H9 (cell line): ENCODE measurements around the gene BCAR3. TPM values are rescaled to one million over a fixed set of nuclear protein-coding genes. Genes with fewer than 3 reads are reported as not detected.

ENCODE experiments used
- DNase-seq: peaks from one replicate; pipeline ENCODE4 v3.0.0-alpha.2; 2017
- H2AFZ ChIP-seq: one replicate; pipeline ENCODE4 v1.6.1; 2013; ENCODE audit warnings: mild to moderate bottlenecking, low read length, control low read depth, moderate library complexity
- H2AK5ac ChIP-seq: 2 replicates; pipeline ENCODE4 v1.6.1; 2013; ENCODE audit warnings: low read length, control low read depth, mixed read lengths; ENCODE audit not compliant: insufficient read length
- H2BK120ac ChIP-seq: one replicate; pipeline ENCODE4 v1.6.1; 2013; ENCODE audit warnings: low read depth, mild to moderate bottlenecking, low read length, control low read depth, inconsistent platforms; ENCODE audit not compliant: poor library complexity, severe bottlenecking
- H2BK12ac ChIP-seq: 2 replicates; pipeline ENCODE4 v1.6.1; 2013; ENCODE audit warnings: low read length, control low read depth, mixed read lengths, low read depth; ENCODE audit not compliant: insufficient read length
- H2BK15ac ChIP-seq: 2 replicates; pipeline ENCODE4 v1.6.1; 2013; ENCODE audit warnings: low read depth, low read length, control low read depth
- H2BK20ac ChIP-seq: one replicate; pipeline ENCODE4 v1.6.1; 2013; ENCODE audit warnings: low read depth, mild to moderate bottlenecking, low read length, control low read depth, inconsistent platforms; ENCODE audit not compliant: poor library complexity, severe bottlenecking
- H2BK5ac ChIP-seq: 2 replicates; pipeline ENCODE4 v1.6.1; 2013; ENCODE audit warnings: low read length, control low read depth, mixed read lengths; ENCODE audit not compliant: insufficient read length
- H3K14ac ChIP-seq: 2 replicates; pipeline ENCODE4 v1.6.1; 2013; ENCODE audit warnings: low read length, control low read depth; ENCODE audit not compliant: insufficient read depth
- H3K18ac ChIP-seq: 2 replicates; pipeline ENCODE4 v1.6.1; 2013; ENCODE audit warnings: low read depth, mild to moderate bottlenecking, mixed read lengths, low read length, control low read depth; ENCODE audit not compliant: insufficient read length
- H3K23ac ChIP-seq: 2 replicates; pipeline ENCODE4 v1.6.1; 2013; ENCODE audit warnings: low read length, control low read depth, mixed read lengths, low read depth; ENCODE audit not compliant: insufficient read length
- H3K23me2 ChIP-seq: 2 replicates; pipeline ENCODE4 v1.6.1; 2013; ENCODE audit warnings: low read depth, mild to moderate bottlenecking, mixed read lengths, low read length, control low read depth; ENCODE audit not compliant: insufficient read length, poor library complexity, severe bottlenecking
- H3K27ac ChIP-seq: 2 replicates; pipeline ENCODE4 v1.5.1; 2013; ENCODE audit warnings: low read length, control low read depth, mixed read lengths, low read depth; ENCODE audit not compliant: insufficient read length
- H3K27me3 ChIP-seq: 2 replicates; pipeline ENCODE4 v1.6.1; 2013; ENCODE audit warnings: low read length, control low read depth, inconsistent platforms; ENCODE audit not compliant: insufficient read depth
- H3K4ac ChIP-seq: 2 replicates; pipeline ENCODE4 v1.6.1; 2013; ENCODE audit warnings: low read depth, mild to moderate bottlenecking, control low read depth, inconsistent platforms, low read length, moderate library complexity
- H3K4me1 ChIP-seq: 2 replicates; pipeline ENCODE4 v1.6.1; 2013; ENCODE audit warnings: low read length, control low read depth, inconsistent platforms; ENCODE audit not compliant: insufficient read depth
- H3K4me2 ChIP-seq: 2 replicates; pipeline ENCODE4 v1.6.1; 2013; ENCODE audit warnings: low read length, control low read depth, mixed read lengths; ENCODE audit not compliant: insufficient read length, insufficient read depth
- H3K56ac ChIP-seq: 2 replicates; pipeline ENCODE4 v1.6.1; 2013; ENCODE audit warnings: low read depth, mild to moderate bottlenecking, mixed read lengths, low read length, control low read depth; ENCODE audit not compliant: insufficient read length
- H3K79me1 ChIP-seq: 2 replicates; pipeline ENCODE4 v1.6.1; 2013; ENCODE audit warnings: low read depth, mild to moderate bottlenecking, moderate library complexity, low read length, control low read depth, inconsistent platforms; ENCODE audit not compliant: insufficient read depth, poor library complexity, severe bottlenecking
- H3K79me2 ChIP-seq: 2 replicates; pipeline ENCODE4 v1.6.1; 2013; ENCODE audit warnings: low read length, control low read depth, inconsistent platforms; ENCODE audit not compliant: insufficient read depth
- H3K9ac ChIP-seq: 2 replicates; pipeline ENCODE4 v1.6.1; 2013; ENCODE audit warnings: low read length, control low read depth, mixed read lengths; ENCODE audit not compliant: insufficient read length; ENCODE audit errors: extremely low read depth
- H3K9me3 ChIP-seq: one replicate; pipeline ENCODE4 v1.6.1; 2013; ENCODE audit warnings: low read depth, low read length, inconsistent platforms; ENCODE audit not compliant: control insufficient read depth
- H3T11ph ChIP-seq: one replicate; pipeline ENCODE4 v1.6.1; 2013; ENCODE audit warnings: mild to moderate bottlenecking, low read length, control low read depth, inconsistent platforms
- H4K20me1 ChIP-seq: one replicate; pipeline ENCODE4 v1.6.1; 2013; ENCODE audit not compliant: control insufficient read depth, insufficient read length, insufficient read depth
- H4K5ac ChIP-seq: 2 replicates; pipeline ENCODE4 v1.6.1; 2013; ENCODE audit warnings: low read depth, mild to moderate bottlenecking, mixed read lengths, low read length, control low read depth; ENCODE audit not compliant: insufficient read length
- H4K8ac ChIP-seq: replicated peaks from 2 replicates; pipeline ENCODE4 v1.6.1; 2013; ENCODE audit warnings: low read length, control low read depth, mixed read lengths, low read depth; ENCODE audit not compliant: insufficient read length
- H4K91ac ChIP-seq: 2 replicates; pipeline ENCODE4 v1.6.1; 2013; ENCODE audit warnings: low read depth, mild to moderate bottlenecking, moderate library complexity, mixed read lengths, low read length, control low read depth; ENCODE audit not compliant: insufficient read length
- H3K27ac Mint-ChIP-seq, 3 experiments: 2 replicates in 2 of 3; 3 replicates in 1 of 3; pipeline ENCODE4 v1.8.0; 2020 to 2021; ENCODE audit warnings: mixed read lengths in 3 of 3, mild to moderate bottlenecking in 1 of 3, moderate library complexity in 1 of 3
- H3K27me3 Mint-ChIP-seq: 2 replicates; pipeline ENCODE4 v1.8.0; 2021; ENCODE audit warnings: low read depth, mild to moderate bottlenecking, moderate library complexity, mixed read lengths
- H3K36me3 Mint-ChIP-seq, 3 experiments: 2 replicates in 2 of 3; 3 replicates in 1 of 3; pipeline ENCODE4 v1.8.0; 2020 to 2021; ENCODE audit warnings: low read depth in 3 of 3, mixed read lengths in 3 of 3; ENCODE audit not compliant: insufficient read depth in 1 of 3
- H3K4me1 Mint-ChIP-seq, 2 experiments: 2 replicates each; pipeline ENCODE4 v1.8.0; 2020; ENCODE audit warnings: mixed read lengths in 2 of 2
- H3K4me3 Mint-ChIP-seq, 2 experiments: 2 replicates in 1 of 2; 3 replicates in 1 of 2; pipeline ENCODE4 v1.8.0; 2020 to 2021; ENCODE audit warnings: mild to moderate bottlenecking in 2 of 2, mixed read lengths in 2 of 2, moderate library complexity in 1 of 2
- H3K9me3 Mint-ChIP-seq, 2 experiments: 2 replicates in 1 of 2; 3 replicates in 1 of 2; pipeline ENCODE4 v1.8.0; 2020; ENCODE audit warnings: mild to moderate bottlenecking in 2 of 2, mixed read lengths in 2 of 2, moderate library complexity in 1 of 2
- CTCF ChIP-seq: fragments of 200-600 bp; sonication (generic); conservative IDR thresholded peaks from 3 replicates; pipeline ENCODE4 v1.8.0; 2021; ENCODE audit warnings: antibody characterized with exemption, mild to moderate bottlenecking
- WGBS: extraction: QIAGEN DNeasy Blood & Tissue Kit; methylation state at CpG from one replicate; pipeline ENCODE4 v1.1.7; 2013; ENCODE audit warnings: missing lambda C conversion rate, low lambda C conversion rate, mixed read lengths; ENCODE audit not compliant: insufficient read length; ENCODE audit errors: extremely low coverage; 5-methylcytosine and 5-hydroxymethylcytosine counted together
- total RNA-seq: library from RNA; stranded (reverse); gene quantifications from 2 replicates; pipeline ENCODE4 v1.2.1, GENCODE V29; 2021

BCAR3 gene
- total RNA-seq, 1 experiment from 2014 or later, result 4.9 TPM

- H3K27ac ChIP-seq, result no peak overlapping the region
- H4K20me1 ChIP-seq, result no peaks in the 10 kb centered on the region
- no peak overlapping the region for H2BK15ac ChIP-seq
- peaks cover 7% of the 10 kb centered on the region; the same call in 1 of the 2 replicates for H3K4me1 ChIP-seq
- DNase-seq, result no peak
- H3K79me2 ChIP-seq, result no peaks in the 10 kb centered on the region
- H3K27me3 ChIP-seq, result no peaks in the 10 kb centered on the region
- H3K56ac ChIP-seq, result no peak overlapping the region
- H3K9me3 Mint-ChIP-seq, result no peaks in the 10 kb centered on the region
- H2BK20ac ChIP-seq, result no peak overlapping the region
- no peak overlapping the region for H2BK12ac ChIP-seq
- no peak overlapping the region for H3K9ac ChIP-seq
- no peak overlapping the region for H2BK5ac ChIP-seq
- no peak overlapping the region for H2BK120ac ChIP-seq
- no peak overlapping the region for H3T11ph ChIP-seq
- H3K79me1 ChIP-seq, result no peaks in the 10 kb centered on the region
- H3K27me3 Mint-ChIP-seq, result no peaks in the 10 kb centered on the region
- H3K27ac Mint-ChIP-seq, result no peak overlapping the region
- no peak overlapping the region for H4K5ac ChIP-seq
- no CpG with 5 or more reads among the region's 9 CpGs for WGBS
- TF ChIP-seq CTCF, result no peak
- peaks cover 25 to 27% of the 10 kb centered on the region in 2 experiments for H3K4me1 Mint-ChIP-seq
- H3K4me2 ChIP-seq, result no peak overlapping the region
- no peak overlapping the region for H4K91ac ChIP-seq
- H3K23me2 ChIP-seq, result no peaks in the 10 kb centered on the region
- no peak overlapping the region for H2AK5ac ChIP-seq
- H2AFZ ChIP-seq, result no peak overlapping the region
- H3K4ac ChIP-seq, result no peak overlapping the region
- H3K23ac ChIP-seq, result no peak overlapping the region
- peaks cover 0 to 33% (median 7%) of the 10 kb centered on the region in 3 experiments; a peak in 4 of 7 replicates for H3K36me3 Mint-ChIP-seq
- no peak overlapping the region for H3K18ac ChIP-seq
- H3K9me3 ChIP-seq, result no peaks in the 10 kb centered on the region
- no peak overlapping the region for H3K14ac ChIP-seq
- no peak overlapping the region for H3K4me3 Mint-ChIP-seq
- no peak overlapping the region for H4K8ac ChIP-seq
Measured at GRCh38 chr1:93576346-93576745, 105.3 kb downstream of the BCAR3 start.
